Ectodermal cell (in vitro differentiated cells): ENCODE measurements around the gene ATXN1.

ENCODE experiments used
- H3K27ac ChIP-seq: 2 replicates; pipeline ENCODE4 v1.7.0; 2013; ENCODE audit warnings: mild to moderate bottlenecking, low read depth, low read length; ENCODE audit not compliant: insufficient read depth, poor library complexity, severe bottlenecking
- H3K27me3 ChIP-seq: 2 replicates; pipeline ENCODE4 v1.7.0; 2013; ENCODE audit warnings: mild to moderate bottlenecking, low read length; ENCODE audit not compliant: insufficient read depth, control insufficient read depth, poor library complexity, severe bottlenecking
- H3K36me3 ChIP-seq: one replicate; pipeline ENCODE4 v1.7.0; 2013; ENCODE audit warnings: low read length; ENCODE audit not compliant: control insufficient read depth, insufficient read depth
- H3K4me1 ChIP-seq: one replicate; pipeline ENCODE4 v1.7.0; 2013; ENCODE audit warnings: low read length; ENCODE audit not compliant: control insufficient read depth, insufficient read depth
- H3K4me3 ChIP-seq: 2 replicates; pipeline ENCODE4 v1.7.0; 2013; ENCODE audit warnings: low read depth, low read length, control low read depth; ENCODE audit not compliant: insufficient read depth
- H3K9me3 ChIP-seq: 2 replicates; pipeline ENCODE4 v1.7.0; 2013; ENCODE audit warnings: mild to moderate bottlenecking, low read length, moderate library complexity; ENCODE audit not compliant: control insufficient read depth
- WGBS, 2 experiments: methylation state at CpG; one replicate each; pipeline ENCODE4 v1.1.7; 2013; ENCODE audit warnings: missing lambda C conversion rate in 2 of 2; 5-methylcytosine and 5-hydroxymethylcytosine counted together

Gene ATXN1

DNA sequence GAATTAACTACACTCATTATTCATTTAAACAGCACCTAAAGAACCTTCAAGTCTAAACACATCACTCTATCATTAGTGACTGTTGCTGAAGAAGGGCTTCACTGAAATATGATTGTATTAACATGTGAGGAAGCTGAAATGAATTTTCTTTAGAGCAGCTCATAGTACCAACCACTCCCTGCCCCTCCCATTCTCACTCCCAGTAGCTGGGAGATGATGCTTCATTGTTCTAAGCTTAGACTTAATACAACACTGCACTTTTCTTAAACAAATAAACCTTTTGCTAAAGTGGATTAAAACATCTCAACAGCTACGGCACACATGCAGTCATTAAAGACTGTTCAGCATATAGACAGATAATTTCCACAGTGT is 63.1 kb downstream of the ATXN1 start:
- Histone ChIP-seq H3K27me3 (no peaks in the 10 kb centered on the region), H3K4me3 (no peak overlapping the region), H3K36me3 (no peaks in the 10 kb centered on the region), H3K27ac (no peak overlapping the region), H3K4me1 (peaks cover 7% of the 10 kb centered on the region), H3K9me3 (no peaks in the 10 kb centered on the region)
- 67 to 80% methylated on average over 1 of the region's 1 CpG for WGBS, 2 experiments

DNA sequence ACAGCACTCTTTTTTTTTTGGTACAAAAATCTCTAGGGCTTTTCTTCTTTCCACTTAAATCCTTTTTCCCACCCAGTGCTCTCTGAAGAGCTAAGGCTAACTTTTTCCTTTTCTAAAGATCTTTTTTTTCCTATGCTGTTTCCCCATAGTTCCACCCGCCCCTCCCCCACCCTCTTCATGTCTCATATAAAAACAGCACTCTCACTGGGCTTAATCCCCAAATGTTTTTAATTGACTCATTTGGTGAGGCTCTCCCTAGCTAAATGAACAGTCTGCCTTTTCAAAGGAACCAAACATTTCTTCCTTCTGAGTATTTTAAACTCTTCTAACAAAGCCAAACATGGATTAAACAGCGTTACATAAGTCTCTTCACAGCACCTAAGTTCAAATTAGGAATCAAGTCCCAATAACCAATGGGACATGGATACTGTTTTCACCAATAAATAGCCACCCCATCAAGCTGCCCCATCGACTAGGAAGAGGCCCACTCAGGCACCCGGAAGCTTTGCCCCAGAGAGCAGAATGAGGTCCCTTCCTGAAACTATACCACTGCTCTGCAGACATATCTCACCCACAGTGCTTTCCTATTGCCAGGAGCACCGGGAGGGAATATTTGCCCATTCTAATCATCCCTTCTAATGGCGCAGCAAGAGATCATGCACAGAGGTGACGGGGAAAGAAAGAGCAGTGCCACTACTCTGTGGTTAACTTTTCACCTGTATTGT is 63.7 kb downstream of the ATXN1 start:
- no peaks in the 10 kb centered on the region for H3K27me3 ChIP-seq
- H3K27ac ChIP-seq = no peak overlapping the region
- 75 to 78% methylated on average over 7 of the region's 7 CpGs for WGBS, 2 experiments
- H3K36me3 ChIP-seq = no peaks in the 10 kb centered on the region
- peaks cover 7% of the 10 kb centered on the region for H3K4me1 ChIP-seq
- no peak overlapping the region for H3K4me3 ChIP-seq
- H3K9me3 ChIP-seq = no peaks in the 10 kb centered on the region

DNA sequence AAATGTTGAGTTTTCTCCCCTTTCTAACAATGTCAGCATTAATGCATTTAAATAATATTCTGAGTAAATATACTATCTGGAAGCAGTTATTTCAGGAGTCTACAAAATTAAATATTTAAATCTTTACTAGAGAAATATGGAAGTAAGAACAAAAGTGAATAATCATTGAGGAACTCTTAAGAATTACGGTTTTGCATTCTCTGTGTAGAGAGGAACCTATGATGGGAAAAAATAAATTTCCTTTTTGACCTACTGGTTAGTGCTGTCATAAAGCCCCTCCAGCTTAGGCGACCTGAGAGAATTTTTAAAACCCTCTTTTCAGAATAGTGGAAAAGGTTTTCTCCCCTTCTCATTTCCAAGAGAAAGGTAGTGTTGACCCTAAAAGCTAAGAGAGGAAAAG is 64.8 kb downstream of the ATXN1 start:
- 94 to 99% methylated on average over 1 to 2 of the region's 2 CpGs for WGBS, 2 experiments
- no peaks in the 10 kb centered on the region for H3K9me3 ChIP-seq
- no peaks in the 10 kb centered on the region for H3K36me3 ChIP-seq
- no peak overlapping the region for H3K4me3 ChIP-seq
- peaks cover 7% of the 10 kb centered on the region for H3K4me1 ChIP-seq
- no peak overlapping the region for H3K27ac ChIP-seq
- no peaks in the 10 kb centered on the region for H3K27me3 ChIP-seq

- WGBS, 2 experiments = 74 to 96% methylated on average over 3 to 4 of the region's 4 CpGs
- no peaks in the 10 kb centered on the region for H3K36me3 ChIP-seq
- H3K27ac ChIP-seq = no peak overlapping the region
- H3K4me1 ChIP-seq = peaks cover 7% of the 10 kb centered on the region
- no peaks in the 10 kb centered on the region for H3K27me3 ChIP-seq
- H3K9me3 ChIP-seq = no peaks in the 10 kb centered on the region
- H3K4me3 ChIP-seq = no peak overlapping the region
These were observed 66.3 kb downstream of the ATXN1 start for GRCh38 chr6:16694781-16695578.

- Histone ChIP-seq H3K27ac (no peak overlapping the region), H3K4me3 (no peak overlapping the region), H3K4me1 (no peaks in the 10 kb centered on the region)
These were observed 69.9 kb downstream of the ATXN1 start for GRCh38 chr6:16691324-16691723.

GRCh38 chr6:16690608-16691142 is 70.6 kb downstream of the ATXN1 start:
- Histone ChIP-seq H3K27ac (no peak overlapping the region), H3K9me3 (no peaks in the 10 kb centered on the region), H3K4me1 (no peaks in the 10 kb centered on the region), H3K4me3 (no peak overlapping the region), H3K27me3 (no peaks in the 10 kb centered on the region), H3K36me3 (no peaks in the 10 kb centered on the region)
- WGBS, 2 experiments = 87 to 88% methylated on average over 7 of the region's 7 CpGs

More at GRCh38 chr6:16691324-16691723, 69.9 kb downstream of the ATXN1 start:
- Histone ChIP-seq H3K27me3 (no peaks in the 10 kb centered on the region), H3K36me3 (no peaks in the 10 kb centered on the region), H3K9me3 (no peaks in the 10 kb centered on the region)

DNA sequence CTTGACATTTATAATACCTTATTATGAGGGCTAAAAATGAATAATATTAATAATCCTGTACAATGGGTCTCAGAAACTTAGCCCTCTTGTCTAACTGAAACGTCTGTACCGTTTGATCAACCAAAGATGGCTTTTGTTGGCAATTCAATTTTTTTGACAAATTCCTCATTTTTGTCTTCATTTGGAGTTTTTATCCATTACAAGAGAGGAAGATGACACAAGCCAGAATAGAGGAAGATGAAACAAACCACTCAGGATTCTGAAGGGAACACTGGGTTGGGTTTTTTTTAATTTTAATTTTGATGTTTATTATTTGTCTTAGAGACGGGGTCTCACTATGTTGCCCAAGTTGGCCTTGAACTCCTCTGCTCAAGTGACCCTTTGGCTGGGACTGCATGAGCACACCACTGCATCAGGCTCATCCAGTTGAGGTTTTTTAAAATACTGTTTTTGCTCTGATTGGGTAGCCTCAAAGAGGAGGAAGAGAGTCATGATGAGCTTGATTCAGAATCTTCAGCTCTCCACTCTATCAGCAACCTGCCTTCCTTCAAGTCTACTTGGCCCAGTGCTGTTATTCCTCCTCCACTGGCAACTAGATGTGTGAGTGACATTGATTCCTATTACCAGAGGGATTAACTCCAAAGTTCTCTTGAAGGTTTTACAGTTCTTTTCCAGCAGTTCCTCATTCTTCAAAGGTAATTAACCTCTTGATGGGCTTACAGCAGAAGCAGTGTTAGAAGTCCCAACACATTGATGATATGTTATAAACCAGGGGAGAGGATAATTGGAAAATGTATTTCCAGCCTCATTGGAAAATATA is 71.3 kb downstream of the ATXN1 start:
- Histone ChIP-seq H3K9me3 (no peaks in the 10 kb centered on the region), H3K27ac (no peak overlapping the region), H3K4me1 (no peaks in the 10 kb centered on the region), H3K36me3 (no peaks in the 10 kb centered on the region), H3K27me3 (no peaks in the 10 kb centered on the region), H3K4me3 (no peak overlapping the region)
- 98 to 99% methylated on average over 3 of the region's 3 CpGs for WGBS, 2 experiments

GRCh38 chr6:16688984-16689636 is 72.2 kb downstream of the ATXN1 start:
- Histone ChIP-seq H3K36me3 (no peaks in the 10 kb centered on the region), H3K4me3 (no peak overlapping the region), H3K9me3 (no peaks in the 10 kb centered on the region), H3K4me1 (no peaks in the 10 kb centered on the region), H3K27ac (no peak overlapping the region), H3K27me3 (no peaks in the 10 kb centered on the region)
- WGBS, 2 experiments = 92 to 93% methylated on average over 4 of the region's 4 CpGs

- no peaks in the 10 kb centered on the region for H3K27me3 ChIP-seq
- no peak overlapping the region for H3K4me3 ChIP-seq
- WGBS, 2 experiments = 85% methylated on average over 1 of the region's 1 CpG; no CpG with 5 or more reads in 1 of the 2 experiments
- H3K4me1 ChIP-seq = no peaks in the 10 kb centered on the region
- H3K9me3 ChIP-seq = no peaks in the 10 kb centered on the region
- H3K36me3 ChIP-seq = no peaks in the 10 kb centered on the region
- no peak overlapping the region for H3K27ac ChIP-seq
These were observed 72.8 kb downstream of the ATXN1 start for GRCh38 chr6:16688436-16688835.
